Measurements from ENCODE around the gene PLEKHA6. TPM values are rescaled to one million over a fixed set of nuclear protein-coding genes. Genes with fewer than 3 reads are reported as not detected.

Gene PLEKHA6
- polyA plus RNA-seq, 1 donor from 2014 or later = 22.6 TPM

DNA sequence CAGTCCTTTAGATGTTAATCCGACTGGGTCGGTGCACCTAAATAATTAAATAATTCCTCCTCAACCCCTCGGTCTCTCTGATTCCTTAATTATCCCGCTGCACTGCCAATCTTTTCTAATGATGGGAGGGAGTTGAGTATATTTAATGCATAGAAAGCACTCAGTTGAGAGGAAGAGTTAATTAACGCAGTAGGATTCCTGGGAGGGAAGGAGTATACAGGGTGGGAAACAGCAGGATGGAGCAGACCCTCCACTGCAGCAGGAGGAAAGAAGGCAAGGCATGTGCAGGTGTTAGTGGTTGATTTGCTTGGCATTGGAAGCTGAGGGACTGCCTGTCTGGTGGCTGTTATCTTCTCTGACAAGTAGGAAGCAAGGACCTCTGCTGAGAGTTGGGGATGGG lies 183.7 kb downstream of the PLEKHA6 start:
- H3K4me2 ChIP-seq (ENCODE audit: low read length) = no peak overlapping the region
- no peaks in the 10 kb centered on the region for H3K9me3 ChIP-seq (ENCODE audit: low read length)
- H3K79me2 ChIP-seq (replicated peaks; ENCODE audit: insufficient read depth, low read length) = no peaks in the 10 kb centered on the region
- H2AFZ ChIP-seq (ENCODE audit: low read depth, low read length) = no peak overlapping the region
- no peak overlapping the region for H3K9ac ChIP-seq (ENCODE audit: low read length)
- TF ChIP-seq RAD21 (conservative IDR thresholded peaks at IDR 0.05) (no peak), POLR2AphosphoS5 (IDR thresholded peaks at IDR 0.05) (no peak)
- TF ChIP-seq, protein P1, sequence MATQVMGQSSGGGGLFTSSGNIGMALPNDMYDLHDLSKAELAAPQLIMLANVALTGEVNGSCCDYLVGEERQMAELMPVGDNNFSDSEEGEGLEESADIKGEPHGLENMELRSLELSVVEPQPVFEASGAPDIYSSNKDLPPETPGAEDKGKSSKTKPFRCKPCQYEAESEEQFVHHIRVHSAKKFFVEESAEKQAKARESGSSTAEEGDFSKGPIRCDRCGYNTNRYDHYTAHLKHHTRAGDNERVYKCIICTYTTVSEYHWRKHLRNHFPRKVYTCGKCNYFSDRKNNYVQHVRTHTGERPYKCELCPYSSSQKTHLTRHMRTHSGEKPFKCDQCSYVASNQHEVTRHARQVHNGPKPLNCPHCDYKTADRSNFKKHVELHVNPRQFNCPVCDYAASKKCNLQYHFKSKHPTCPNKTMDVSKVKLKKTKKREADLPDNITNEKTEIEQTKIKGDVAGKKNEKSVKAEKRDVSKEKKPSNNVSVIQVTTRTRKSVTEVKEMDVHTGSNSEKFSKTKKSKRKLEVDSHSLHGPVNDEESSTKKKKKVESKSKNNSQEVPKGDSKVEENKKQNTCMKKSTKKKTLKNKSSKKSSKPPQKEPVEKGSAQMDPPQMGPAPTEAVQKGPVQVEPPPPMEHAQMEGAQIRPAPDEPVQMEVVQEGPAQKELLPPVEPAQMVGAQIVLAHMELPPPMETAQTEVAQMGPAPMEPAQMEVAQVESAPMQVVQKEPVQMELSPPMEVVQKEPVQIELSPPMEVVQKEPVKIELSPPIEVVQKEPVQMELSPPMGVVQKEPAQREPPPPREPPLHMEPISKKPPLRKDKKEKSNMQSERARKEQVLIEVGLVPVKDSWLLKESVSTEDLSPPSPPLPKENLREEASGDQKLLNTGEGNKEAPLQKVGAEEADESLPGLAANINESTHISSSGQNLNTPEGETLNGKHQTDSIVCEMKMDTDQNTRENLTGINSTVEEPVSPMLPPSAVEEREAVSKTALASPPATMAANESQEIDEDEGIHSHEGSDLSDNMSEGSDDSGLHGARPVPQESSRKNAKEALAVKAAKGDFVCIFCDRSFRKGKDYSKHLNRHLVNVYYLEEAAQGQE (IDR thresholded peaks at IDR 0.05; ENCODE audit: borderline replicate concordance) = peak; percentile 33
- no peaks in the 10 kb centered on the region for H3F3A ChIP-seq (ENCODE audit: insufficient read depth, low read length, poor library complexity, severe bottlenecking)
- H3K36me3 ChIP-seq (ENCODE audit: insufficient read depth, low read length) = no peaks in the 10 kb centered on the region
- peak overlapping the region; percentile 4 for H3K4me3 ChIP-seq (ENCODE audit: low read length)
- H4K20me1 ChIP-seq (ENCODE audit: insufficient read depth) = no peaks in the 10 kb centered on the region
- H3K27ac ChIP-seq (ENCODE audit: low read length) = peak overlapping the region; percentile 28
- no peaks in the 10 kb centered on the region for H3K27me3 ChIP-seq (ENCODE audit: insufficient read depth, low read depth, low read length)
- no peaks in the 10 kb centered on the region for H3K9me2 ChIP-seq (ENCODE audit: insufficient read depth, low read length)

- Histone ChIP-seq H3K27me3 (ENCODE audit: insufficient read depth, low read depth, low read length) (no peaks in the 10 kb centered on the region), H3K36me3 (ENCODE audit: insufficient read depth, low read length) (no peaks in the 10 kb centered on the region), H3K4me3 (ENCODE audit: low read length) (no peak overlapping the region), H4K20me1 (ENCODE audit: insufficient read depth) (no peaks in the 10 kb centered on the region), H3K27ac (ENCODE audit: low read length) (no peak overlapping the region), H3F3A (ENCODE audit: insufficient read depth, low read length, poor library complexity, severe bottlenecking) (no peaks in the 10 kb centered on the region), H3K9ac (ENCODE audit: low read length) (no peak overlapping the region), H2AFZ (ENCODE audit: low read depth, low read length) (no peak overlapping the region), H3K4me2 (ENCODE audit: low read length) (no peak overlapping the region), H3K79me2 (replicated peaks; ENCODE audit: insufficient read depth, low read length) (no peaks in the 10 kb centered on the region), H3K9me2 (ENCODE audit: insufficient read depth, low read length) (no peaks in the 10 kb centered on the region), H3K9me3 (ENCODE audit: low read length) (no peaks in the 10 kb centered on the region)
- TF ChIP-seq EP300 (conservative IDR thresholded peaks at IDR 0.05; ENCODE audit: poor library complexity, severe bottlenecking) = no peak
- TF ChIP-seq, protein P1 (IDR thresholded peaks at IDR 0.05; ENCODE audit: borderline replicate concordance) = no peak
- no peak for TF ChIP-seq RAD21 (conservative IDR thresholded peaks at IDR 0.05)
- TF ChIP-seq EZH2 (IDR thresholded peaks at IDR 0.05; ENCODE audit: borderline replicate concordance, insufficient read depth, low read length, poor library complexity, severe bottlenecking) = no peak
- TF ChIP-seq SMC3 (conservative IDR thresholded peaks at IDR 0.05; ENCODE audit: poor library complexity) = no peak
- TF ChIP-seq MXI1 (conservative IDR thresholded peaks at IDR 0.05; ENCODE audit: poor library complexity, severe bottlenecking) = no peak
- no peak for TF ChIP-seq TAF1 (IDR thresholded peaks at IDR 0.05; ENCODE audit: low read depth)
- no peak for TF ChIP-seq CTCF (IDR thresholded peaks at IDR 0.05; ENCODE audit: poor library complexity, severe bottlenecking)
Measured at GRCh38 chr1:204174958-204175357, 184.8 kb downstream of the PLEKHA6 start.

Measured in neural cell (in vitro differentiated cells).